ENCODE measurements around the gene SLC6A6.

The SLC6A6 gene

DNA sequence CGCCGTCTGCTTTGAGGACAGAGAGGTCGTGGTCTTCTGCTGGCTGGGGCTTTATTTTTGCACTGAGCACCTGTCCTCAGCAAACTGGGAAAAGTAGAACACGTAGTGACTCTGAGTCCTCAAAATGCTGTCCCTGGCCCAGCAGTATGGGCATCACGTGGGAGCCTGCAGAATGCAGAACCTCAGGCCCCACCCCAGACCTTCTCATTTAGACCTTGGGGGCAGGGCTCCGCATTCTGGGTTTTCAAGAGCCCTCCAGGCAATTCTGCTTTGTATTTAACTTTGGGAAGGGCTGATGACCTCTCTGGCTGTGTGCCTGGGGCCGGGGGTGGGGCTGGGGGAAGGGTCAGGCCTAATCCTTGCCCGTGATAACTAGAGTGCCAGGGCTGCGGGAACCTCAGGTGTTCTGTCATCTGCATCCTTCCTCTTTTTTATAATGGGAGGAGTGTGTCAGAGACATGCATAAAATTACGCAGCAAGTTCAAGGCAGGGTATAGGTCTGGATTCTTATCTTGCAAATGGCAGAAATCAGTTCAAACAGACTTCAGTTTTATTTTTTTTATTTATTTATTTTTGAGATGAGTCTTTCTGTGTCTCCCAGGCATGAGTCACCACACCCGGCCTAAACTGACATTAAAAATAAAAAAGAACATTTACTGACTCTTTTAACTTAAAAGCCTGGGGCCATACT lies 11.1 kb downstream of the SLC6A6 start:
- TF ChIP-seq GATA3 (IDR thresholded peaks at IDR 0.05; ENCODE audit: low read depth, low read length) = no peak
- no peak for TF ChIP-seq GATA2 (IDR thresholded peaks at IDR 0.05; ENCODE audit: low read depth, low read length)

DNA sequence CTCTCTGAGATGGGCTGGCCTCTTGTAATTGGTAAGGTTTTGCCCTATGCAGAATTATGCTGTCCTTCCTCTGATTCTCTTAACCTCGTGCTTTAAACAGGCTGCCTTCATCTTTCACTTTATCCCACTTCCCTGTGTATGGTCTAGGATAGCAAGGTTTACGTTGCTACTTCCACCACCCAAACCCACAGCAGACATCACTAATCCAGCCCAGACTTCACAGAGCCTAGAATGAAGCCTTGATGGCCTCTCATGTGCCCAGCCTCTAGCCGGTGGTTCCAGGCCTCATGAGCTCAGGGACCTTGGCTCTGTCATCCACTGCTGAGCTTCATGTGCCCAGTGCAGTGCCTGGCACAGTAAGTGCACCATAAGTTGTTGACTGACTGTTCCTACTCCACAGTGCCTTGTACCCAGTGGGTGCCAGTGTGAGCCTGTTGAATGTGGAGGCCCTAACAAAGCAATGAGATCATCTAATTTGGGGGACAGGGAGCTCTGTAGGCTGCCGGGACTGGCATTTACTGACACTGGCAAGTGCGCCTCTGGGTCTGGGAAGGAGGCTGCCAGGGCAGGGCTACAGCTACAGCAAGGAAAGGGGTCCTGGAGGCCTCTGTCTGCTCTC lies 12.5 kb downstream of the SLC6A6 start:
- TF ChIP-seq GATA3 (IDR thresholded peaks at IDR 0.05; ENCODE audit: low read depth, low read length) (no peak), GATA2 (IDR thresholded peaks at IDR 0.05; ENCODE audit: low read depth, low read length) (no peak)

DNA sequence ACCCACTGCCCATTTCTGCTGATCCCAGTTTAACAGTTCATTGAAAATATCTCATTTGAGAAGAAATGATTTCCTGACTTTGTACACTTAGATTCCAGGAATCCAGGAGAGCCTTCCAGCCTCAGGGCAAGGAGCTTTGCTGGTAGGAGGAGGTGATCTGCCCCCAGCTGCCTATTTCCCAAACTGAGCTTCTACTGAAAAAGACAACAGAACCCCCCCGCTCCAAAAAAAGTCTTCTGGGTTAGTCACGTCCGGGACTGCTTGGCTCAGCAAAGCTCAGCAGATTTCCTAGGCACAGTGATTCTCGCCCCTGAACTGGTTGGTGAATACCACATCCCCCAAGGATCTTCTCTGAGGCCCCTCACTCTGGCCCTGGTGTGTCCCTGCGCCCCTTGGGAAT lies 13.1 kb downstream of the SLC6A6 start:
- no peak for TF ChIP-seq GATA2 (IDR thresholded peaks at IDR 0.05; ENCODE audit: low read depth, low read length)
- TF ChIP-seq GATA3 (IDR thresholded peaks at IDR 0.05; ENCODE audit: low read depth, low read length) = no peak

DNA sequence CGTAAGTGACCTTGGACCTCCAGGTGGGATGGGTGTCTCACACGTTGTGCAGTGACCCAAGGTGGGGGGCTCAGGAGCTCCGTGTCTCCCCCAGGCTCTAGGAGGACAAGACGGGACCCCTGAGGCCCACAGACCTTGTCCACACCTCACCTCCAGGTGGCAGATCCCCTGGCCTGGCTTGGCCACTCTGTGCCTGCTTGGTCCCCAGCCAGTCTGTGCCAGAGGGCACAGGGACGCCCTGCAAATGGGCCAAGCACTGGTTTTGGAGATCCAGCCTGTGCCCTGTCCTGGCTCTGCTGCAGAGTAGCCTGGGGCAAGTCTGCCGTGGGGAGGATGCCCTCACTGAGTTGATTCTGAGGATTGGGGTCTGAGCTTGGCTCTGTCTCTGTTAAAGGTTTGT lies 14.0 kb downstream of the SLC6A6 start:
- TF ChIP-seq GATA3 (IDR thresholded peaks at IDR 0.05; ENCODE audit: low read depth, low read length) (no peak), GATA2 (IDR thresholded peaks at IDR 0.05; ENCODE audit: low read depth, low read length) (no peak)

DNA sequence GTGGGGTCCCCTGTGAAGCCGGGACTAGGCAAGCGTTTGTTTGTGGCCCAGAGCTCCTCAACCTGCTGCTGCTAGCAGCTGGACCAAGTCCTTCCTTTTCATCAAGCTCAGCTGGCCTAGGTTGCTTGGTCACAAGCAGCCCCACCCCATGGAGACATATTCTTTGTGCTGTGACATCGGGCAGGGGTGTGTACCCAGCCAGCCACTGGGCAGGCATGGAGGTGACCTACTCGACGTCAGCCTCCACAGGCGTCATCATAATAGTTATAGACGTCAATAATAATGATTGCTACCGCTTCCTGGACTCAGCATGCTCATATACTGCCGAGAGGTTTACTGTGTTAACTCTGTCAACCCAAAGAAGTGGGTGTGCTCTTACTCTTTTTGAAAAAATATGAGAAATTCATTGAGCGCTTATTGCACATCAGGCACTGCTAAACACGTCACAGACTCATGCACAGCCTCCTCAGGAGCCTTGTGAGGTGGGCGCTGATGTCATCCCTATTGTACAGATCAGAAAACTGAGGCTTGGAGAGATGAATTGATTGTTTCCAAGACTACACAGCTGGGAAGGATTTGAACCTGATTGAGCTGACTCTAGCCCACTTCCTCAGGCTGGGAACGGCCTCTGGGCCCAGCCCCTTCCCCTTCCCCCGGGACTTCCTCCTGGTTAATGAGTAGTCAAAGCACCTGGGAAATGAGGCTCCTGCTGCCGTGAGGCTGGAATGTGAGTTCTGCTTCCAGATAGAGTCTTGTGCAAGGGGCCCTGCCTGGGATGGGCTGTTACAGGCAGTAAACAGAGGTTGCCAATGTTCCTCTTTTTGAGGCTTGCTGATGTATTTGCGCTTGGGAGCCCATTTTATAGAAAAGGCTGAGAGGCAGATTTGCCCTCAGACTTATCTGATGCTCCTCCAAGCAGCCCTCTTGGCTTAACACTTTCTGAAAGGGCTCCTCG lies 16.2 kb downstream of the SLC6A6 start:
- TF ChIP-seq GATA3 (IDR thresholded peaks at IDR 0.05; ENCODE audit: low read depth, low read length) = no peak
- no peak for TF ChIP-seq GATA2 (IDR thresholded peaks at IDR 0.05; ENCODE audit: low read depth, low read length)

DNA sequence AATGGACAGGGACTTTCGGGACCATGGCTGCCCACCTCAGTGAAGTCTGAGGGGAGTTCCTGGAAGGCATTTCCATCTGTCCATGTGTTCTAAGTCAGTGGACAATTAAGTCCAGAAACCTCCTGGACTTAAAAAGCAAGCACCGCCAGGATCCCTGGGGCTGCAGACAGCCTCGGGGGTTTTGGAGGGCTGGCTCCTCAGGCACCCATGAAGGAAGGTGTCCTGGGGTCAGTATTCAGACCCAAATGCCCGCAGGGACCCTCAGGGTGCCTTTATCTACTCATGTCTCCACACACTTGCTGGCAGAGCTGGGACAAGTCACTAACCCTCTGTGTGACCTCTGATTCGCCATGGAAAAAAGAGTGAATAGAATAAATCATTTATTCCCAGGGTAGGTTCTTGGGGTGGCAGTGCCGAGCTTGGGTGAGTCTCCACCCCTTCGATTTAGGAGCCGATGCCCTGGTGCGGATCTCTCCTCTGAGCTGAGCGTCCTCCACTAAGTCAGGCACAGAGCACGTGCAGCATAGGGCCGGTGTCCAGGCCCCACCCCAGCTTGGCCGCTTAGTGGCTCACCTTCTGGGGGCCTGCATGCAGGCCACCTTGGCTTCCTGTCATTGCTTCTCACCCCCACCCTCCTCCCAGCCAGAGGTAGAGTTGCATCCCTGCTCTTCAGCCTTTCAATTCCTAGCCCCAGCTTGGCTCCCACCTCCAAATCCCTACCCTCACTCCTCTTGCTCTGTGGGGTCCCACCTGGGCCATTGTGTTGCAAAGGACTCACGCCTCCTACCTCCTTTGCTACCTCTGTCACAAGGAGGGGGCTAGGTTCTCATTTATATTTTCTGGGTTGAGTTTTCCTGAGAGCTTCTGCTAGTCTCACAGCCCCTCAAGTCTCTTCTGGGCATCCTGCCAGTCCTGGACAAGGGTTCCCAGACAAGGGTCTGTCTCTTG lies 19.9 kb downstream of the SLC6A6 start:
- TF ChIP-seq GATA3 (IDR thresholded peaks at IDR 0.05; ENCODE audit: low read depth, low read length) (no peak), GATA2 (IDR thresholded peaks at IDR 0.05; ENCODE audit: low read depth, low read length) (no peak)

DNA sequence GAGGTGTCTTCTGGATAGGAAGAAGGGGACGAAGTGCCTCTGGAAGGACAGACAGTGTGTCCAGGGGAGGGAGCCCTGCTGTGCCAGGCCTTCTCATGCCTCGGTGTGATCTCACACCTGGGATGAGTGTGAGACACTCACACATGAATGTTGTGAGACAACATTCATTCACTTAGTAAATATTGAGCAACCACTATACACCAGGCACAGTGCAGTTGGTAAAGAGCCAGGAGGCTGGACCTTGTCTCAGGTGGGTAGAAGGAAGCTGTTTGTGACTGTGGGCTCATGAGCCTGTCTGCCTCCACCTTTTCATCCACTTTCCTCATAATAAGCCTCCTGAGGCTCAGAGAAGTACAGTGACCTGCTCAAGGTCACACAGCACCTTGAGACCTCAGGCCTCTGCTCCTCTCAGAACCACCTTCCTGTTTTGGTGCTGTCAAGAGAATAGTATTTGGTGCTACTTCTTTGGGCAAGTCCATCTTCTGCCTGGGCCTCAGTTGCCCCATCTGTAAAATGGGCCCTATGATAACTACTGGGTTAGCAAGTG lies 20.9 kb downstream of the SLC6A6 start:
- TF ChIP-seq GATA3 (IDR thresholded peaks at IDR 0.05; ENCODE audit: low read depth, low read length) (no peak), GATA2 (IDR thresholded peaks at IDR 0.05; ENCODE audit: low read depth, low read length) (no peak)

DNA sequence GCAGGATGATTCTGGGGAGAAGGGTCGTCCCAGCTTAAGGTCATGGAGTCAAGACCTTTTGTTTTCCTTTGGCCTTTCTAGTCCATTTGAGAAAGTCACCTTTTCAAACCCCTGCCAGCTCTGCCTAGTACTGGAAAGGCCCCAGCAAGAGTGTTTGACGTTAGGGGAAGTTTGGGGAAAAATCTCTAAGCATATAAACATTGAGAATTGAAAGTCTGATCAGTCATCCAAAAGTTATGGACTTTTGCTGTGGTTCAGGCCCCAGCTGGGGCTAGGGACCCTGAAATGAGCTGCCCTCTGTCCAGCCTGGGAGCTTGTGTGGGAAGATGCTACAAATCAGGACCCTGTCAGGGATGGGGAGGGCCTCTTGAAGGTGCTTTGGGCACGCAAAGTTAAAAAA lies 21.6 kb downstream of the SLC6A6 start:
- no peak for TF ChIP-seq GATA3 (IDR thresholded peaks at IDR 0.05; ENCODE audit: low read depth, low read length)
- no peak for TF ChIP-seq GATA2 (IDR thresholded peaks at IDR 0.05; ENCODE audit: low read depth, low read length)

DNA sequence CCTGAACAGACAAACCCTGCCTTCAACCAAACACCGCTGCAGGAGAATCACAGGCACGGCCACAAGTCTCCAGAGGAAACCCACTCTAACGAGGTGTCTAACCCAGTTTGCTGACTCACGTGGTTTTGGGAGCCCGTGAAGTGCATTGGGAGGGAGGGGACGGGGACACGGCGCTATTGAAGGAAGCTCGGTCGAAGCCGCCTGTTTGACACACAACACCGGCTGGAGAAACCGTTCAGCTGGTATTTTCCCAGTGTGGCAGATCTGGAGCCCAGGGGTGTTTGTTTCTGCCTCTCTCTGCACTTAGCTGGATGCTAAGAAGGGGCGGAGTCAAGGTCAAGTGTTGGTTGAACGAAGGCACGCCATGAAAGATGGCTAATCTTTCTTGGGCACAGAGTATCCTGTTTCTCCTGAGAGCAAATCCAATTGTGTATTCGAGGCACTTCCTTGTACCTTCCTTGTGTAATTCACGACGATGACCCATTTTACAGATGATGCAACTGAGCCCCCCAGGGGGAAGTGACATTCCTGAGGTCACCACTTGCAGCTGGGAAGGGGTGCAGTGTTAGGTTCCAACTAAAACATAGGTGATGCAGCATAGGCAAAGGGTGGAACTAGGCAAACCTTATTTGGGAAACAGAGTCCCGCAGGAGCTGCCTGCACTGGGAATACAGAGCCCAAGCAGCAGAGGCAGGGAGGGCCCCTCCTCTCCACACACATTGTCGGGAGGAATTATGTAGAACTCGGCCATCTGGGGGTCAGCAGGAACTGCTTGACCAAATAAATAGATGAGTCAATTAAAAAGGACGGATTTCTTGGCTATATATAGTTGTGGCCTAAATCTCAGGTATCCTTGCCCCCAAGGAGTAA lies 22.5 kb downstream of the SLC6A6 start:
- no peak for TF ChIP-seq GATA2 (IDR thresholded peaks at IDR 0.05; ENCODE audit: low read depth, low read length)
- TF ChIP-seq GATA3 (IDR thresholded peaks at IDR 0.05; ENCODE audit: low read depth, low read length) = no peak

DNA sequence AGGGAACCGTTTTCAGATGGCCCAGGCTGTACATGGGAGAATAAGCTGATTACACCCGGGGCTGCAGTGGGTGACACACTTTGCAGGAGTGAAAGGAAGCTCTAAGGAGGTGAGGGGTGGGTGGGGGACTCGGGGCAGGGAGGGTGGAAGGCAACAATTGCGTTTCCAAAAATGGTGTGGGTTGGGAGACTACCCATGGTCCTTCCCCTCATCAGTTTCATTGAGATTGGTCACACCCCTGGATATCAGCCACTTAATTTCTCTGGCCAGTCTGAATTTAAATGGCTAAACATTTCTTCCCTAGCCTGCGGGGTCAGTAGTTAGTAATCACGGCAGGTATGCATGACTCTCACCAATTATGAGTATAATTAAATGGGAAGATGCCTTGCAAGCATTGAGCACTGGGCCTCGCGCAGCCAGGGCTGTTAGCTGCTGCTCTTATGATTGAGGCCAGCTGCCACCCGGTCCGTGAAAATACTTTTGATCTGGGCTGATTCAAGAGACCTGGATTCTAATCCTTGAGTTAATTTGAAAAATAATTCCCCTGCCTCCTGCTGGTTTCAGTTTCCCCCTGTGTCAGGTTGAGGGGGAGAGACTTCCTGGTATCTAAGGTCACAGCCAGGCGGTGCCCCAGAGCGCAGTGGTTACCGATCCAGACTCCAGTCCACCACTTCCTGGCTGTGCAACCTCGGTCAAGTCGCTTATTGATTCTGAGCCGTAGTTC lies 23.3 kb downstream of the SLC6A6 start:
- no peak for TF ChIP-seq GATA3 (IDR thresholded peaks at IDR 0.05; ENCODE audit: low read depth, low read length)
- no peak for TF ChIP-seq GATA2 (IDR thresholded peaks at IDR 0.05; ENCODE audit: low read depth, low read length)

DNA sequence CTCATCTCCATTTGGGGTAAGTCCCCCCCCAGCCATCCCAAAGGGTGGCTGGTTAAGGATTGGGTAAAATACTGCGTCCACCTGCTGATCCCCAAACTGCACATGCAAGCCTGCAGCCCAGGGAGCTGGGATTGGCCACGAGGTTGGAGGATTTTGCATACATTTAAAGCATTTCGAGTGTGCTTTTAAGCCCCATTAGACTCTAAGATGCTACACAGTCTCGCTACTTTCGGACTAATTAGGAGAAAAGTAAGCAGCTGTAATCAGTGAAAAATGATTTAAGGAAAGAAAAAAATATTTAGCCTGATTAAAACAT lies 23.9 kb downstream of the SLC6A6 start:
- no peak for TF ChIP-seq GATA3 (IDR thresholded peaks at IDR 0.05; ENCODE audit: low read depth, low read length)
- TF ChIP-seq GATA2 (IDR thresholded peaks at IDR 0.05; ENCODE audit: low read depth, low read length) = no peak

Data from SH-SY5Y (cell line).